ENCODE measurements around the gene ASIC1. TPM values are rescaled to one million over a fixed set of nuclear protein-coding genes. Genes with fewer than 3 reads are reported as not detected.
A peak's percentile ranks its signal among the peaks of the same experiment; 100 is the strongest.

The ASIC1 gene
- polyA plus RNA-seq, 3 donors: not detected

DNA sequence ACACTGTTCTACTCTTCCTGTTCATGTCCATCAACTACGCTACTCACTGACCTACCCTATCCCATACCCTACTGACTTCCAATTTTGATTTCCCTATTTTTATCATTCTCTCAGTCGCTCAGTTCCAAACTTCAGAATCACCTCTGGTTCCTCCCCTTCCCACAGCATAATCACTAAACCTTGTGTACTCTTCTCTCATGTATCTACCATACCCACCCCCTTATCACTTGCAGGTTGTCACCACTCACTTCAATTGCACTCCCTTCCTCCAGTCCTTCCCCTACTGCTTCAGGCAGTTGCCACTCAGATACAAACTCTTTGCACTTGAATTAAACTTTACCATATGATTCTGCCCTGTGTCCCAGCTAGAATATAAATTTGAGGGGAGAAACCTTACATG, 38.4 kb upstream of the ASIC1 start:
- H3K4me3 Mint-ChIP-seq: no peak overlapping the region
- Histone ChIP-seq H3K4me2 (replicated peaks; ENCODE audit: extremely low read depth, low read length, poor library complexity, severe bottlenecking) (no peak overlapping the region), H3K4me3 (replicated peaks in 1 of 3; ENCODE audit: low read depth in 2 of 3, low read length in 3 of 3) (no peak overlapping the region), H4K20me1 (ENCODE audit: insufficient read depth, low read length) (no peaks in the 10 kb centered on the region), H3K4me1 (ENCODE audit: control insufficient read depth in 1 of 2, insufficient read depth in 2 of 2, low read length in 2 of 2) (peaks cover 18 to 28% of the 10 kb centered on the region in 2 donors), H3K36me3 (replicated peaks in 1 of 2; ENCODE audit: control insufficient read depth in 1 of 2, insufficient read depth in 2 of 2, low read length in 2 of 2) (peaks cover 5 to 12% of the 10 kb centered on the region in 2 donors), H3K79me2 (ENCODE audit: insufficient read depth, low read length) (peaks cover 99% of the 10 kb centered on the region), H3K27me3 (ENCODE audit: control insufficient read depth in 2 of 2, insufficient read depth in 2 of 2, low read length in 2 of 2) (no peaks in the 10 kb centered on the region), H3K9me3 (replicated peaks in 1 of 2; ENCODE audit: control insufficient read depth in 1 of 2, insufficient read depth in 1 of 2, low read length in 2 of 2) (no peaks in the 10 kb centered on the region), H3K27ac (ENCODE audit: low read depth in 1 of 2, low read length in 2 of 2) (peak overlapping the region in 1 of 2 donors; percentile 85), H3K9ac (ENCODE audit: insufficient read depth, low read length, poor library complexity, severe bottlenecking) (no peak overlapping the region), H2AFZ (ENCODE audit: insufficient read depth, low read depth, low read length, poor library complexity, severe bottlenecking) (no peak overlapping the region)
- no peaks in the 10 kb centered on the region for H3K27me3 Mint-ChIP-seq (ENCODE audit: low read depth in 3 of 3)
- H3K4me1 Mint-ChIP-seq: peaks cover 42% of the 10 kb centered on the region
- intact Hi-C loops (cut with micrococcal nuclease): no loop called here
- WGBS (ENCODE audit: insufficient coverage): 94% methylated on average over 2 of the region's 2 CpGs
- H3K36me3 Mint-ChIP-seq: peaks cover 10 to 19% of the 10 kb centered on the region in 2 donors
- TF ChIP-seq, protein P1, sequence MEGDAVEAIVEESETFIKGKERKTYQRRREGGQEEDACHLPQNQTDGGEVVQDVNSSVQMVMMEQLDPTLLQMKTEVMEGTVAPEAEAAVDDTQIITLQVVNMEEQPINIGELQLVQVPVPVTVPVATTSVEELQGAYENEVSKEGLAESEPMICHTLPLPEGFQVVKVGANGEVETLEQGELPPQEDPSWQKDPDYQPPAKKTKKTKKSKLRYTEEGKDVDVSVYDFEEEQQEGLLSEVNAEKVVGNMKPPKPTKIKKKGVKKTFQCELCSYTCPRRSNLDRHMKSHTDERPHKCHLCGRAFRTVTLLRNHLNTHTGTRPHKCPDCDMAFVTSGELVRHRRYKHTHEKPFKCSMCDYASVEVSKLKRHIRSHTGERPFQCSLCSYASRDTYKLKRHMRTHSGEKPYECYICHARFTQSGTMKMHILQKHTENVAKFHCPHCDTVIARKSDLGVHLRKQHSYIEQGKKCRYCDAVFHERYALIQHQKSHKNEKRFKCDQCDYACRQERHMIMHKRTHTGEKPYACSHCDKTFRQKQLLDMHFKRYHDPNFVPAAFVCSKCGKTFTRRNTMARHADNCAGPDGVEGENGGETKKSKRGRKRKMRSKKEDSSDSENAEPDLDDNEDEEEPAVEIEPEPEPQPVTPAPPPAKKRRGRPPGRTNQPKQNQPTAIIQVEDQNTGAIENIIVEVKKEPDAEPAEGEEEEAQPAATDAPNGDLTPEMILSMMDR (IDR thresholded peaks at IDR 0.05): no peak
- H3K27ac Mint-ChIP-seq: peak overlapping the region in 5 of 7 donors; percentile 22 to 64 (median 61)
- H3K9me3 Mint-ChIP-seq: no peaks in the 10 kb centered on the region
- no peak for DNase-seq

GRCh38 chr12:50019524-50019923, 37.9 kb upstream of the ASIC1 start:
- Histone ChIP-seq H3K4me2 (replicated peaks; ENCODE audit: extremely low read depth, low read length, poor library complexity, severe bottlenecking) (no peak overlapping the region), H3K9ac (ENCODE audit: insufficient read depth, low read length, poor library complexity, severe bottlenecking) (no peak overlapping the region), H3K79me2 (ENCODE audit: insufficient read depth, low read length) (peaks cover 99% of the 10 kb centered on the region), H4K20me1 (ENCODE audit: insufficient read depth, low read length) (no peaks in the 10 kb centered on the region), H2AFZ (ENCODE audit: insufficient read depth, low read depth, low read length, poor library complexity, severe bottlenecking) (no peak overlapping the region), H3K9me3 (replicated peaks in 1 of 2; ENCODE audit: control insufficient read depth in 1 of 2, insufficient read depth in 1 of 2, low read length in 2 of 2) (no peaks in the 10 kb centered on the region), H3K27me3 (ENCODE audit: control insufficient read depth in 2 of 2, insufficient read depth in 2 of 2, low read length in 2 of 2) (no peaks in the 10 kb centered on the region), H3K27ac (ENCODE audit: low read depth in 1 of 2, low read length in 2 of 2) (peak overlapping the region in 1 of 2 donors; percentile 85), H3K4me3 (replicated peaks in 1 of 3; ENCODE audit: low read depth in 2 of 3, low read length in 3 of 3) (no peak overlapping the region), H3K4me1 (ENCODE audit: control insufficient read depth in 1 of 2, insufficient read depth in 2 of 2, low read length in 2 of 2) (peaks cover 22 to 34% of the 10 kb centered on the region in 2 donors), H3K36me3 (replicated peaks in 1 of 2; ENCODE audit: control insufficient read depth in 1 of 2, insufficient read depth in 2 of 2, low read length in 2 of 2) (peaks cover 5 to 6% of the 10 kb centered on the region in 2 donors)
- intact Hi-C loops (cut with micrococcal nuclease): no loop called here
- H3K4me3 Mint-ChIP-seq: no peak overlapping the region
- WGBS (ENCODE audit: insufficient coverage): no CpG with 5 or more reads among the region's 2 CpGs
- TF ChIP-seq, protein P1 (IDR thresholded peaks at IDR 0.05): no peak
- H3K4me1 Mint-ChIP-seq: peaks cover 46% of the 10 kb centered on the region
- peak overlapping the region in 3 of 7 donors; percentile 1 to 64 (median 61) for H3K27ac Mint-ChIP-seq
- peaks cover 6 to 13% of the 10 kb centered on the region in 2 donors for H3K36me3 Mint-ChIP-seq
- no peaks in the 10 kb centered on the region for H3K9me3 Mint-ChIP-seq
- H3K27me3 Mint-ChIP-seq (ENCODE audit: low read depth in 3 of 3): no peaks in the 10 kb centered on the region
- no peak for DNase-seq

All from CD14-positive monocyte (primary cell).